HPDE6-E6E7 (cell line): Measurements from ENCODE around the gene GRIK4.
"Not testable (repeated sequence)": the region's sequence is repeated elsewhere in the genome, so short reads cannot be mapped to it uniquely, and the experiment has no call there.

Experiments
- DNase-seq: peaks from one replicate; pipeline ENCODE4 v3.0.0; 2011; ENCODE audit warnings: missing footprints; ENCODE audit errors: extremely low spot score

The GRIK4 gene

GRCh38 chr11:120511116-120511819, at the start of gene GRIK4:
TSS of gene GRIK4 (plus strand) at chr11:120511748. CDS start at chr11:120660319, 148,571 bp downstream.
- peak; percentile 82 for DNase-seq

- DNase-seq, result no peak
Measured at GRCh38 chr11:120462825-120463224, 48.7 kb upstream of the GRIK4 start.

GRCh38 chr11:120465921-120466534, 45.5 kb upstream of the GRIK4 start:
- no peak for DNase-seq

GRCh38 chr11:120467627-120468026, 43.9 kb upstream of the GRIK4 start:
- DNase-seq, result no peak

GRCh38 chr11:120471131-120471530, 40.4 kb upstream of the GRIK4 start:
- DNase-seq, result no peak

GRCh38 chr11:120471994-120472393, 39.6 kb upstream of the GRIK4 start:
- no peak for DNase-seq

GRCh38 chr11:120473503-120473902, 38.0 kb upstream of the GRIK4 start:
- DNase-seq, result no peak

- DNase-seq, result no peak
Measured at GRCh38 chr11:120482149-120482548, 29.4 kb upstream of the GRIK4 start.

GRCh38 chr11:120484722-120485121, 26.8 kb upstream of the GRIK4 start:
- DNase-seq, result no peak

GRCh38 chr11:120486138-120486537, 25.4 kb upstream of the GRIK4 start:
- no peak for DNase-seq

GRCh38 chr11:120489799-120490198, 21.7 kb upstream of the GRIK4 start:
- no peak for DNase-seq

- no peak for DNase-seq
Measured at GRCh38 chr11:120492486-120492885, 19.1 kb upstream of the GRIK4 start.

- DNase-seq, result no peak
Measured at GRCh38 chr11:120494595-120494994, 17.0 kb upstream of the GRIK4 start.

GRCh38 chr11:120499088-120499487, 12.5 kb upstream of the GRIK4 start:
- DNase-seq, result no peak

GRCh38 chr11:120499859-120500258, 11.7 kb upstream of the GRIK4 start:
- DNase-seq, result no peak

- DNase-seq, result no peak
Measured at GRCh38 chr11:120500414-120501071, 11.0 kb upstream of the GRIK4 start.

GRCh38 chr11:120501440-120501839, 10.1 kb upstream of the GRIK4 start:
- DNase-seq, result no peak

- DNase-seq, result no peak
Measured at GRCh38 chr11:120501976-120502755, 9.4 kb upstream of the GRIK4 start.

GRCh38 chr11:120503529-120503928, 8.0 kb upstream of the GRIK4 start:
- DNase-seq, result not testable (repeated sequence)

GRCh38 chr11:120505801-120506425, 5.6 kb upstream of the GRIK4 start:
- DNase-seq, result no peak

- no peak for DNase-seq
Measured at GRCh38 chr11:120509346-120510053, 2.0 kb upstream of the GRIK4 start.
